GM23338 (cell line): ENCODE measurements around the gene RBM12.

Experiments used
- CREB1 ChIP-seq: fragments of 250-450 bp; sonication (Bioruptor Pico); IDR thresholded peaks from 2 replicates; pipeline ENCODE4 v1.5.0; 2020; ENCODE audit warnings: low read depth, mild to moderate bottlenecking, moderate library complexity
- CTCF ChIP-seq, 2 experiments: fragments of 200-600 bp in 1 of 2; sonication (generic) in 1 of 2; conservative IDR thresholded peaks; 2 replicates each; pipeline versions ENCODE4 v1.5.1 to v1.6.1; 2016 to 2017; ENCODE audit warnings: antibody characterized with exemption in 2 of 2, low read depth in 2 of 2, mild to moderate bottlenecking in 2 of 2, moderate library complexity in 1 of 2
- ETS1 ChIP-seq: IDR thresholded peaks from 2 replicates; pipeline ENCODE4 v1.6.1; 2016; ENCODE audit warnings: antibody characterized with exemption
- EZH2 ChIP-seq: fragments of 200-600 bp; sonication (generic); IDR thresholded peaks from one replicate; pipeline ENCODE4 v1.8.0; 2017; ENCODE audit warnings: antibody characterized with exemption, mild to moderate bottlenecking, low read depth; ENCODE audit not compliant: unreplicated experiment
- EZH2phosphoT487 ChIP-seq: fragments of 200-600 bp; sonication (generic); IDR thresholded peaks from one replicate; pipeline ENCODE4 v1.8.1; 2018; ENCODE audit warnings: antibody characterized with exemption; ENCODE audit not compliant: unreplicated experiment
- JUNB ChIP-seq: IDR thresholded peaks from one replicate; pipeline ENCODE4 v1.6.1; 2016; ENCODE audit warnings: antibody characterized with exemption; ENCODE audit not compliant: unreplicated experiment
- NANOG ChIP-seq: IDR thresholded peaks from 2 replicates; pipeline ENCODE4 v1.6.1; 2016; ENCODE audit warnings: antibody characterized with exemption, borderline replicate concordance
- POLR2AphosphoS5 ChIP-seq: IDR thresholded peaks from 2 replicates; pipeline ENCODE4 v1.6.1; 2016; ENCODE audit warnings: antibody characterized with exemption, low read depth
- REST ChIP-seq: IDR thresholded peaks from one replicate; pipeline ENCODE4 v1.6.1; 2018; ENCODE audit warnings: antibody characterized with exemption; ENCODE audit not compliant: unreplicated experiment
- STAT1 ChIP-seq: IDR thresholded peaks from one replicate; pipeline ENCODE4 v1.6.1; 2016; ENCODE audit warnings: antibody characterized with exemption; ENCODE audit not compliant: unreplicated experiment
- ZNF114 ChIP-seq: fragments of 250-450 bp; sonication (Bioruptor Pico); IDR thresholded peaks from 2 replicates; pipeline ENCODE4 v1.5.0; 2020; ENCODE audit warnings: mild to moderate bottlenecking, moderate library complexity
- ZNF331 ChIP-seq: fragments of 250-450 bp; sonication (Bioruptor Pico); IDR thresholded peaks from 2 replicates; pipeline ENCODE4 v1.5.0; 2020; ENCODE audit warnings: low read depth, mild to moderate bottlenecking, moderate library complexity
- ZNF462 ChIP-seq: fragments of 250-450 bp; sonication (Bioruptor Pico); IDR thresholded peaks from 2 replicates; pipeline ENCODE4 v1.5.0; 2020; ENCODE audit warnings: mild to moderate bottlenecking, moderate library complexity

GRCh38 chr20:35699957-35700624 is 35.4 kb upstream of the RBM12 start:
- no peak for TF ChIP-seq CTCF (conservative IDR thresholded peaks at IDR 0.05; ENCODE audit: low read depth in 2 of 2)
- TF ChIP-seq EZH2phosphoT487 = no peak
- TF ChIP-seq POLR2AphosphoS5 = no peak
- no peak for TF ChIP-seq ZNF462 (CRISPR knock-in tag)
- no peak for TF ChIP-seq EZH2
- no peak for TF ChIP-seq CREB1 (CRISPR knock-in tag)
- TF ChIP-seq ZNF331 = no peak
- TF ChIP-seq REST = no peak
- TF ChIP-seq ETS1 = no peak
- TF ChIP-seq JUNB = no peak
- TF ChIP-seq STAT1 = no peak
- TF ChIP-seq ZNF114 (CRISPR knock-in tag) = no peak
- TF ChIP-seq NANOG = no peak
